ENCODE results near the gene POU4F3. TPM values are rescaled to one million over a fixed set of nuclear protein-coding genes. Genes with fewer than 3 reads are reported as not detected.
A peak's percentile ranks its signal among the peaks of the same experiment; 100 is the strongest.

POU4F3 gene
- total RNA-seq, 1 experiment from 2014 or later, result not detected

- peak; percentile 52 for DNase-seq (ENCODE audit: low read depth)
Measured at GRCh38 chr5:146340260-146341081, 1.8 kb downstream of the POU4F3 start.

- no peak for DNase-seq (ENCODE audit: low read depth)
Measured at GRCh38 chr5:146341854-146342253, 3.2 kb downstream of the POU4F3 start.

- no peak for DNase-seq (ENCODE audit: low read depth)
Measured at GRCh38 chr5:146342519-146342881, 3.9 kb downstream of the POU4F3 start.

GRCh38 chr5:146342882-146343865 is 4.5 kb downstream of the POU4F3 start:
- no peak for DNase-seq (ENCODE audit: low read depth)

GRCh38 chr5:146344155-146345118 is 5.8 kb downstream of the POU4F3 start:
- DNase-seq (ENCODE audit: low read depth), result no peak

GRCh38 chr5:146345240-146345577 is 6.6 kb downstream of the POU4F3 start:
- no peak for DNase-seq (ENCODE audit: low read depth)

- DNase-seq (ENCODE audit: low read depth), result no peak
Measured at GRCh38 chr5:146345578-146346366, 7.1 kb downstream of the POU4F3 start.

GRCh38 chr5:146357126-146357525 is 18.5 kb downstream of the POU4F3 start:
- DNase-seq (ENCODE audit: low read depth), result no peak

- no peak for DNase-seq (ENCODE audit: low read depth)
Measured at GRCh38 chr5:146359836-146360235, 21.2 kb downstream of the POU4F3 start.

- DNase-seq (ENCODE audit: low read depth), result no peak
Measured at GRCh38 chr5:146363161-146363874, 24.7 kb downstream of the POU4F3 start.

- DNase-seq (ENCODE audit: low read depth), result no peak
Measured at GRCh38 chr5:146365618-146366017, 27.0 kb downstream of the POU4F3 start.

- no peak for DNase-seq (ENCODE audit: low read depth)
Measured at GRCh38 chr5:146366904-146367303, 28.3 kb downstream of the POU4F3 start.

GRCh38 chr5:146368137-146368536 is 29.5 kb downstream of the POU4F3 start:
- DNase-seq (ENCODE audit: low read depth), result no peak

GRCh38 chr5:146369691-146370090 is 31.1 kb downstream of the POU4F3 start:
- DNase-seq (ENCODE audit: low read depth), result no peak

- DNase-seq (ENCODE audit: low read depth), result no peak
Measured at GRCh38 chr5:146376821-146377220, 38.2 kb downstream of the POU4F3 start.

GRCh38 chr5:146378986-146379385 is 40.3 kb downstream of the POU4F3 start:
- no peak for DNase-seq (ENCODE audit: low read depth)

GRCh38 chr5:146380714-146381113 is 42.1 kb downstream of the POU4F3 start:
- no peak for DNase-seq (ENCODE audit: low read depth)

GRCh38 chr5:146388386-146388785 is 49.7 kb downstream of the POU4F3 start:
- no peak for DNase-seq (ENCODE audit: low read depth)

GRCh38 chr5:146390469-146390868 is 51.8 kb downstream of the POU4F3 start:
- no peak for DNase-seq (ENCODE audit: low read depth)

All from RPMI7951 (cell line).